ENCODE results near the gene ZNF577.
"Not testable (repeated sequence)": the region's sequence is repeated elsewhere in the genome, so short reads cannot be mapped to it uniquely, and the experiment has no call there.

The ZNF577 gene

GRCh38 chr19:51919606-51920005 is 31.9 kb upstream of the ZNF577 start:
- TF ChIP-seq, protein P1, sequence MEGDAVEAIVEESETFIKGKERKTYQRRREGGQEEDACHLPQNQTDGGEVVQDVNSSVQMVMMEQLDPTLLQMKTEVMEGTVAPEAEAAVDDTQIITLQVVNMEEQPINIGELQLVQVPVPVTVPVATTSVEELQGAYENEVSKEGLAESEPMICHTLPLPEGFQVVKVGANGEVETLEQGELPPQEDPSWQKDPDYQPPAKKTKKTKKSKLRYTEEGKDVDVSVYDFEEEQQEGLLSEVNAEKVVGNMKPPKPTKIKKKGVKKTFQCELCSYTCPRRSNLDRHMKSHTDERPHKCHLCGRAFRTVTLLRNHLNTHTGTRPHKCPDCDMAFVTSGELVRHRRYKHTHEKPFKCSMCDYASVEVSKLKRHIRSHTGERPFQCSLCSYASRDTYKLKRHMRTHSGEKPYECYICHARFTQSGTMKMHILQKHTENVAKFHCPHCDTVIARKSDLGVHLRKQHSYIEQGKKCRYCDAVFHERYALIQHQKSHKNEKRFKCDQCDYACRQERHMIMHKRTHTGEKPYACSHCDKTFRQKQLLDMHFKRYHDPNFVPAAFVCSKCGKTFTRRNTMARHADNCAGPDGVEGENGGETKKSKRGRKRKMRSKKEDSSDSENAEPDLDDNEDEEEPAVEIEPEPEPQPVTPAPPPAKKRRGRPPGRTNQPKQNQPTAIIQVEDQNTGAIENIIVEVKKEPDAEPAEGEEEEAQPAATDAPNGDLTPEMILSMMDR (conservative IDR thresholded peaks at IDR 0.05): no peak
- no peak for TF ChIP-seq ZFX (IDR thresholded peaks at IDR 0.05)
- no peak overlapping the region for H3K27ac ChIP-seq

- no peak overlapping the region for H3K27ac ChIP-seq
- TF ChIP-seq, protein P1 (conservative IDR thresholded peaks at IDR 0.05): no peak
- TF ChIP-seq ZFX (IDR thresholded peaks at IDR 0.05): no peak
Measured at GRCh38 chr19:51916167-51916566, 28.4 kb upstream of the ZNF577 start.

- H3K27ac ChIP-seq: no peak overlapping the region
- TF ChIP-seq ZFX (IDR thresholded peaks at IDR 0.05): no peak
- TF ChIP-seq, protein P1 (conservative IDR thresholded peaks at IDR 0.05): no peak
Measured at GRCh38 chr19:51915324-51915867, 27.6 kb upstream of the ZNF577 start.

GRCh38 chr19:51907981-51908380 is 20.2 kb upstream of the ZNF577 start:
- H3K27ac ChIP-seq: not testable (repeated sequence)

DNA sequence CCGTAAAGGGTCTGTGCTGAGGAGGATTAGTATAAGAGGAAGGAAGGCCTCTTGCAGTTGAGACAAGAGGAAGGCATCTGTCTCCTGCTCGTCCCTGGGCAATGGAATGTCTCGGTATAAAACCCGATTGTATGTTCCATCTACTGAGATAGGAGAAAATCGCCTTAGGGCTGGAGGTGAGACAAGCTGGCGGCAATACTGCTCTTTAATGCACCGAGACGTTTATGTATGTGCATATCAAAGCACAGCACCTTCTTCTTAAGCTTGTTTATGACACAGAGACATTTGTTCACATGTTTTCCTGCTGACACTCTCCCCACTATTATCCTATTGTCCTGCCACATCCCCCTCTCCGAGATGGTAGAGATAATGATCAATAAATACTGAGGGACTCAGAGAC is 18.4 kb upstream of the ZNF577 start:
- H3K27ac ChIP-seq: not testable (repeated sequence)

DNA sequence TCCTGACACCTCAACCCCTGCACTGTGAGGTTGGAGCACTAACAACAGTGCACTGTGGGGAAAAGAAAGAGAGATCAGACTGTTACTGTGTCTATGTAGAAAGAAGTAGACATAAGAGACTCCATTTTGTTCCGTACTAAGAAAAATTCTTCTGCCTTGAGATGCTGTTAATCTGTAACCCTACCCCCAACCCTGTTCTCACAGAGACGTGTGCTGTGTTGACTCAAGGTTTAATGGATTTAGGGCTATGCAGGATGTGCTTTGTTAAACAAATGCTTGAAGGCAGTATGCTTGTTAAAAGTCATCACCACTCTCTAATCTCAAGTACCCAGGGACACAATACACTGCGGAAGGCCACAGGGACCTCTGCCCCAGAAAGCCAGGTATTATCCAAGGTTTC is 17.9 kb upstream of the ZNF577 start:
- H3K27ac ChIP-seq: not testable (repeated sequence)

DNA sequence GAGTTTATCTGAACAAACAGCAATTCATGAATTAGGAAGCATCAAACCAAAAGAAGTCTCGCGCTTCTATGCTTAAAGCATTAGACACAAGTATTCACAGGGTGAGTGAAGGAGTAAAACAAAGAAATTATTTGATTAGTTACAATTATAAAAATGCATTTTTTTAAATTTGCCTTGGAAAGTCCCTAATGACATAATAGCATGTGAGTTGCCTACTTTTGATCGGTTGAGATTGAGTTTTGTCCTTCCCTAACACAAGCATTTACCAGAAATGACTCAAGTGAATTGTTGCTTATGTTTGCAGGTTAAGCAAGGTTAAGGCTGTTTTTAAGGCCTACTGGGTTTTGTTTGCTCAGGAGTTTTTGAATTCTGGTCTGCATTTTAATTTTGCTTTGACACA is 17.5 kb upstream of the ZNF577 start:
- TF ChIP-seq, protein P1 (conservative IDR thresholded peaks at IDR 0.05): no peak
- TF ChIP-seq ZFX (IDR thresholded peaks at IDR 0.05): no peak
- no peak overlapping the region; the same call in 1 of the 2 replicates for H3K27ac ChIP-seq

DNA sequence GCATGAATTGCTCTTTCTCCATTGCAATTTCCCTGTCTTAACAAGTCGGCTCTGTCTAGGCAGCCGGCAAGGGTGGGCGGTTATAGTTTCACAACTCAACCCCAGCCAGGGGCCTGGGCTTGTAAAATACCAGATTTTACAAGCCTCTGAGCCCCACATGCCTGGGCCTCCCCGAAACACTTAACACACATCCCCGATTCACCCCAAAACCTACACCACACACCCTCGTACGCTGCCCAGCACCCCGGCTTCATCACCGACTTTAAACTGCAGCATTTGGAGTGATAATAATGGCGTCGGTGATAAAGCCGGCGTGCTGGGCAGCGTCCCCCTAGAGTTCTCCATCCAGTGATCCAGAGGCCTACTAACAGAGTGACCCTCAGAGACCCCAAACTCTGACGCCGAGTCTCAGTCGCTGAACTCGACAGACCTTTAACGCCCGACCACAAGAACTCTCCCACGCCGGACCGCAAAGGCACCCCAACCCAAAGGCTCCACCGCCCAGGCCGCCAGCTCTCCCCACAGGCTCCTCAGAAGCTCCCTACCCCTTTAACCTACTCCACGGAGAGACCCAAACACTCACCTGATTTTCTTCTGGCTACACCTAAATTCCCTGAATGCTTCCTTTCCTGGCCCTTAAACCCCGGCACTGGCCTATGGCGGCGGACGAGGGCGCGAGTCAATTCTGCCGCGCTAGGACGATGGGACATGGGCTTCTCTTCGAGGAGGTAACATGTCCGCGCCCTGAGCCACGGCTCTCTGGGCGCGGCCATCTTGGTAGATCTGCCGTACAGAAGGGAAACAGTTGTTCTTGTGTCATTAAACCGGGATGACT is 16.8 kb upstream of the ZNF577 start, which contains the start of gene ZNF649:
TSS of gene ZNF649 (minus strand) at position 687 of the 835 bp plus-strand sequence. CDS start 4,910 bp downstream, outside the sequence.
- H3K27ac ChIP-seq: peak within 1 kb of the TSS; percentile 65
- peak; percentile 58 for TF ChIP-seq ZFX (IDR thresholded peaks at IDR 0.05)
- TF ChIP-seq, protein P1 (conservative IDR thresholded peaks at IDR 0.05): peak; percentile 20

DNA sequence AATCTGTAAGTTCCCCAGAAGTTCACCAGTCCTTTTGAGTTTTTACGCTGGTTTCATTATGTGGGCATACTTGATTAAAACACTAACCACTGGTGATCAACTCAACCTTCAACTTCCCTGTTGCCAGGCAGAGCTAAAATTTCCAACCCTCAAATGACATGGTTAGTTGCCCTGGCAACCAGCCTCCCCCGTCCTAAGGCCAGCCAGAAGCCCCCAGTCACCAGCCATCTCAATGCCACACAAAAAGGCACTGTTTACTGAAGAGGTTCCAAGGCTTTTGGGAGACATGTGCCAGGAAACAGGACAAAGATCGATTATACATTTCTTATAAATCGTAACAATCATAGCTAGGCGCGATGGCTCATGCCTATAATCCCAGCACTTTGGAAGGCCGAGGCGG is 15.4 kb upstream of the ZNF577 start:
- no peak overlapping the region for H3K27ac ChIP-seq
- TF ChIP-seq, protein P1 (conservative IDR thresholded peaks at IDR 0.05): no peak
